A673 (cell line): ENCODE measurements around the gene CCDC30.

Experiments
- EZH2 ChIP-seq: fragments of 200-600 bp; sonication (generic); IDR thresholded peaks from 2 replicates; pipeline ENCODE4 v1.6.1; 2017; ENCODE audit warnings: borderline replicate concordance, low read depth, mild to moderate bottlenecking, mixed read lengths, antibody characterized with exemption, low read length; ENCODE audit not compliant: poor library complexity, severe bottlenecking
- TF ChIP-seq, protein P1 (sequence below): fragments of 300-800, 200-600 bp; sonication (generic); conservative IDR thresholded peaks from 2 replicates; pipeline ENCODE4 v1.5.1; 2017; ENCODE audit warnings: low read depth, mild to moderate bottlenecking, antibody characterized with exemption, low read length, moderate library complexity, mixed read lengths

DNA sequence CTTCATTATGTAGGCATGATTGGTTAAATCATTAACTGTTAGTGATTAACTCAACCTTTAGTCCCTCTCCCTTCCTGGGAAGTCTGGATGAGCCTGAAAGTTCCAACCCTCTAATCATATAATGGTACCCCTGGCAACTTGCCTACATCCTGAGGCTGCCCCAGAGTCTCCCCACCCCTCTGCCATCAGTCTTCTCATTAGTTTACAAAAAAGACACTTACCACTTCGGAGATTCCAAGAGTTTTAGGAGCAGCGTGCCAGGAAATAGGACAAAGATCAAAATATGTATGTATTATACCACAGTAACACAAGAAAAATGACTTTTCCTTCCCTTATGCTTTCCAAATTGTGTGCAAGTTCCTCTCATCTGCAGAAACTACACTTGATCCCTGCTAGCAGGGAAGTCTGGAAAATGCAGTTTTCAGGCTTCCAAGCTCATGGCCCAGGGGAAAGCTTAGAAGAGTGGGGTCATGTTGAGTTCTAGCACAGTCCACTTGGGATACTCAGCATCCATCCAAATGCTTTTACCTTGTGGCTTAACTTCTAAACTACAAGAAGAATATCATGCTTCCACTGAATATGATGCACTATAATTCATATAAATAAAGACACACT is 130.5 kb downstream of the CCDC30 start:
- TF ChIP-seq, protein P1, sequence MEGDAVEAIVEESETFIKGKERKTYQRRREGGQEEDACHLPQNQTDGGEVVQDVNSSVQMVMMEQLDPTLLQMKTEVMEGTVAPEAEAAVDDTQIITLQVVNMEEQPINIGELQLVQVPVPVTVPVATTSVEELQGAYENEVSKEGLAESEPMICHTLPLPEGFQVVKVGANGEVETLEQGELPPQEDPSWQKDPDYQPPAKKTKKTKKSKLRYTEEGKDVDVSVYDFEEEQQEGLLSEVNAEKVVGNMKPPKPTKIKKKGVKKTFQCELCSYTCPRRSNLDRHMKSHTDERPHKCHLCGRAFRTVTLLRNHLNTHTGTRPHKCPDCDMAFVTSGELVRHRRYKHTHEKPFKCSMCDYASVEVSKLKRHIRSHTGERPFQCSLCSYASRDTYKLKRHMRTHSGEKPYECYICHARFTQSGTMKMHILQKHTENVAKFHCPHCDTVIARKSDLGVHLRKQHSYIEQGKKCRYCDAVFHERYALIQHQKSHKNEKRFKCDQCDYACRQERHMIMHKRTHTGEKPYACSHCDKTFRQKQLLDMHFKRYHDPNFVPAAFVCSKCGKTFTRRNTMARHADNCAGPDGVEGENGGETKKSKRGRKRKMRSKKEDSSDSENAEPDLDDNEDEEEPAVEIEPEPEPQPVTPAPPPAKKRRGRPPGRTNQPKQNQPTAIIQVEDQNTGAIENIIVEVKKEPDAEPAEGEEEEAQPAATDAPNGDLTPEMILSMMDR, result no peak
- no peak for TF ChIP-seq EZH2
